Right forelimb (tissue), 1 donor: Measurements from ENCODE around the gene RPL18A.
"Not testable (repeated sequence)": the region's sequence is repeated elsewhere in the genome, so short reads cannot be mapped to it uniquely, and the experiment has no call there.

Experiments used
- DNase-seq: peaks from one replicate; pipeline ENCODE4 v3.0.0-alpha.2; 2018

Gene RPL18A

GRCh38 chr19:17866964-17867486, 7.3 kb downstream of the RPL18A start:
- no peak for DNase-seq

GRCh38 chr19:17868669-17869068, 9.0 kb downstream of the RPL18A start:
- DNase-seq: no peak

DNA sequence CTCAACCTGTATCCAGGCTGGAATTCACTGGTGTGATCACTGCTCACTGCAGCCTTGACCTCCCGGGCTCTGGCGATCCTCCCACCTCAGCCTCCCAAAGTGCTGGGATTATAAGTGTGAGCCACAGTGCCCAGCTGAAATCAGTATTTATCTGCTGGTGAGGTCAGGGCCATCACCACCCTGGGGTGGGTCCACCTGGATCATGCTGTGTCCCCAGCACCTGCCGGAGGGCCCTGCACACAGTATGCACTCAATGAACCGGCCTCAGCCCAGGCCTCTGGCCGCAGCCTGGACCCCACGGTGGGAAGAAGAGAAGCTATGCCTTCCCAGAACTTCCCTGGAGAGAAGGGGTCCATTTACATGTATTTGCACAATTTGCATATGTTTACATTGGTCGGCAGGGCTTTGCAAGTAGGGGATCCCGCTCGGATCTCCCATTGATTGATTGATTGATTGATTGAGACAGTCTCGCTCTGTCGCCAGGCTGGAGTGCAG, 9.5 kb downstream of the RPL18A start:
- no peak for DNase-seq

DNA sequence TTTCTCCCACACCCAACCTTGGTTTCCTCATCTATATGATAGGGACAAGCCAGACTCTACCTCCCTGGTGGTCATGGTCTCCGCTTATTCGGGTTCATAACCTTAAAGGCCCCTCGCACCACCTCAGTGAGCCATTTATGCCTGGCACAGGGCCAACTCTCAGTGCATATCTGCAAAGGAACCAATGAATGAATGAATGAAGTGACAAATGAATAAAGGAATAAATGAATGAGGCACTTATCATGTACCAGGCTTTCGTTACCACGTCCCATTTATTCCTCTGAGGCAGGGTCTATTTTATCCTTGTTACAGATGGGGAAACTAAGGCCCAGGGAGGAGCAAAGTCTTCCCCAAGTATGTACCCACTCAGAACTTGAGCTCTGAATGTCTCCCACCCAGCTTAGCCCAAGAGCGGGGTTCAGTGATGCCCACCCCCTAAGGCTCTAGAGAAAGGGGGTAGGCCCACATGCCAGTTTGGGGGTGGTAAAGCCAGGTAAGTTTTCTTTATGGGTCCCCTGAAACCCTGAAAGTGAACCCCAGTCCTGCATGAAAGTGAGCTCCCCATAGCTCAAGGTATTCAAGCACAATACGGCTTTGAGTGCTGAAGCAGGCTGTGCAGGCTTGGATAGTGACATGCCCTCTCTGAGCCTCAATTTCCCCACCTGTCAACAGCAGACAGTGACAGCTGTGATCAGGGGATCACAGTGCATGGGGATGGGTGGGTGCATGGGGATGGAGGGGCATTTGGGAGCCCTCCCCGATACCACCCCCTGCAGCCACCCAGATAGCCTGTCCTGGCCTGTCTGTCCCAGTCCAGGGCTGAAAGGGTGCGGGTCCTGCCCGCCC, 11.5 kb downstream of the RPL18A start:
- DNase-seq: no peak

GRCh38 chr19:17871878-17872250, 12.2 kb downstream of the RPL18A start, which contains the start of gene SLC5A5:
Gene SLC5A5 (plus strand): TSS chr19:17871945. CDS start chr19:17872320, 375 bp downstream.
- no peak for DNase-seq

DNA sequence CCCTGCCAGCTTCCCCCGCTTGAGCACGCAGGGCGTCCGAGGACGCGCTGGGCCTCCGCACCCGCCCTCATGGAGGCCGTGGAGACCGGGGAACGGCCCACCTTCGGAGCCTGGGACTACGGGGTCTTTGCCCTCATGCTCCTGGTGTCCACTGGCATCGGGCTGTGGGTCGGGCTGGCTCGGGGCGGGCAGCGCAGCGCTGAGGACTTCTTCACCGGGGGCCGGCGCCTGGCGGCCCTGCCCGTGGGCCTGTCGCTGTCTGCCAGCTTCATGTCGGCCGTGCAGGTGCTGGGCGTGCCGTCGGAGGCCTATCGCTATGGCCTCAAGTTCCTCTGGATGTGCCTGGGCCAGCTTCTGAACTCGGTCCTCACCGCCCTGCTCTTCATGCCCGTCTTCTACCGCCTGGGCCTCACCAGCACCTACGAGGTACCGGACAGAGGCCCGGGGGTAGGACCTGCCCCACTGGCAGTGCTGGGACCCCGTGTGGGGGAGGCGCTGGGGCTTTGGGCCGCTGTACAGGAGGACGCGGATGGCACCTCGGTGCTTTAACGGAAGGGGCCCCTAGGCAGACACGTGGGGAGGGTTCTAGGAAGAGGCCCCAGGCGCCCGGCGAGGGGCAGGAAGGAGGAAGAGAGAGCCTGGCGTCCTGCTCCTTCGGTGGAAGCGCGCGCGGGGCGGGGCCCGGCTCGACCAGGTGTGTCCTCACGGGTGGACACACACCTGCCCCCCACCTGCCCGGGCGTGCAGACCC, 12.7 kb downstream of the RPL18A start:
- no peak for DNase-seq

- DNase-seq: no peak
Observed at GRCh38 chr19:17873786-17874757, 14.4 kb downstream of the RPL18A start.

DNA sequence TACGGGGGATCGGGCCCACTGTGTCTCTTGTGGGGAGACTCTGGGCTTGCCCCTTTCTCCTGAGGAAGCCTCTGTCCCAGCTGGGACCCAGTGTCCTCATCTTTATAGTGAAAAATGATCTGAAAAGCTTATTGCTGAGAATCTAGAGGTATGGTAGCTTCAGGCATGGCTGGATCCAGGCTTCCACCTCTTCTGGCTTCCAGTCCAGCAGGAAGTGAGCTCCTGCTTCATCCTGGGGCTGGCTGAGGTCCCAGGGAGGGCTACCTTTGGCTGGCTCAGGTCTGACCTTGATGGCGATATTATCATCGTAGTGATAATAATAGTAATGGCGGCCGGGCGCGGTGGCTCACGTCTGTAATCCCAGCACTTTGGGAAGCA, 15.0 kb downstream of the RPL18A start:
- DNase-seq: no peak

GRCh38 chr19:17877696-17878095, 18.0 kb downstream of the RPL18A start:
- DNase-seq: no peak

- no peak for DNase-seq
Observed at GRCh38 chr19:17879466-17879865, 19.8 kb downstream of the RPL18A start.

- no peak for DNase-seq
Observed at GRCh38 chr19:17881701-17882100, 22.0 kb downstream of the RPL18A start.

DNA sequence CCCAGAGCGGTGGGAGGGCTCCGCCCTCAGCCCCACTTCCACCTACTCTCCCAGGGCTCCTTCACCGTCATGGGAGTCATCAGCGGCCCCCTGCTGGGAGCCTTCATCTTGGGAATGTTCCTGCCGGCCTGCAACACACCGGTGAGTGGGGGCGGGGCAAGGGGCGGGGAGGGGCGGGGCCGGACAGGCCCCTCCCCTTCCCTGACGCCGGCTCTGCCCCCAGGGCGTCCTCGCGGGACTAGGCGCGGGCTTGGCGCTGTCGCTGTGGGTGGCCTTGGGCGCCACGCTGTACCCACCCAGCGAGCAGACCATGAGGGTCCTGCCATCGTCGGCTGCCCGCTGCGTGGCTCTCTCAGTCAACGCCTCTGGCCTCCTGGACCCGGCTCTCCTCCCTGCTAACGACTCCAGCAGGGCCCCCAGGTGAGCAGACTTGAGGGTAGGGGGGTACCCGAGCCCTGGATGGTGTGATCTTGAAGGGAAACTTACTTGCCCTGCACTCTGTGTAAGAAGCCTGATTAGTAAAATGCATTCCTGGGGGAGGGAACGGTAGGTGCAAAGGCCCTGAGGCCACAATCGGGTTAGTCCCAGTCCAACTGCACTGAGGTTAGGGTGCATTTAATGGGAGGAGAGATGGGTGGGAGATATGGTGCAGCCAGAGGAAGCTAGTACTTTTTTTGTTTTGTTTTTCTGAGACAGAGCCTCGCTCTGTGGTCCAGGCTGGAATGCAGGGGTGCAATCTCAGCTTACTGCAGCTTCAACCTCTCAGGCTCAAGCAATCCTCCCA, 24.1 kb downstream of the RPL18A start:
- DNase-seq: no peak

- no peak for DNase-seq
Observed at GRCh38 chr19:17886515-17886914, 26.8 kb downstream of the RPL18A start.

DNA sequence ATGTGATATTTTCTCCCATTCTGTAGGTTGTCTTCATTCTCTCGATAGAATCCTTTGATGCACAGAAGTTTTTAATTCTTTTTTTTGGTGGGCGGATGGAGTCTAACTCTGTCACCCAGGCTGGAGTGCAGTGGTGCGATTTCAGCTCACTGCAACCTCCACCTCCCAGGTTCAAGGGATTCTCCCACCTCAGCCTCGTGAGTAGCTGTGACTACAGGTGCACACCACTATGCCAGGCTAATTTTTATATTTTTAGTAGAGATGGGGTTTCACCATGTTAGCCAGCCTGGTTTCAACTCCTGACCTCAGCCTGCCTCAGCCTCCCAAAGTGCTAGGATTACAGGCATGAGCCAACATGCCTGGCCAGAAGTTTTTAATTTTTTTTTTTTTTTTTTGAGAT, 27.5 kb downstream of the RPL18A start:
- not testable (repeated sequence) for DNase-seq

DNA sequence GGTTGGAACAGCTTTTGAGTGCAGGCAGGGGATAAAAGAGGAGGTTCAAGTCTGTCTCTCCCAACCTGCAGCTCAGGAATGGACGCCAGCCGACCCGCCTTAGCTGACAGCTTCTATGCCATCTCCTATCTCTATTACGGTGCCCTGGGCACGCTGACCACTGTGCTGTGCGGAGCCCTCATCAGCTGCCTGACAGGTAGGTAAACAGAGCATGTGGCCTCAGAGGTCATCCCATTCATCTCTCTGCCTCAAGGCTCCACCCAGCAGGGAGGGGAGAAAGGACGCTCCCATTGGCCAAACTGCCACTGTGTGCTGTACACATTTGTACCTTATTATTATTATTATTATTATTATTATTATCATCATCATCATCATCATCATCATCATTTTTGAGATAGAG, 28.6 kb downstream of the RPL18A start:
- no peak for DNase-seq

GRCh38 chr19:17889609-17890214, 30.0 kb downstream of the RPL18A start:
- DNase-seq: peak; percentile 75

DNA sequence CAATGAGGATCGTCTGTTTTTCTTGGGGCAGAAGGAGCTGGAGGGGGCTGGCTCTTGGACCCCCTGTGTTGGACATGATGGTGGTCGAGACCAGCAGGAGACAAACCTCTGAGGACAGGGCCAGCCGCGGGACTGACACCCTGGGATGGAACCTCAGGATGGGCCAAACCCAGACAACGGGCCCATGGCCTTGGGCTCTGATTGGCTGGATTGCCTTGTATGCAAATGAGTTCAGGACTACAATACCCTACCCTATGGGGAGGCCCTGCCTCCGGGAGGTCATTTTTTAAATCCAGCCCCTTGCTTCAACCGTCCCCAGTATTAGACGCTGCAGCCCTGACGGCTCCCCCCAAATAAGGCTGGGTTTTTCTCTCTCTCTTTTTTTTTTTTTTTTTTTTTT, 34.1 kb downstream of the RPL18A start:
- no peak for DNase-seq

- DNase-seq: no peak
Observed at GRCh38 chr19:17902701-17903100, 43.0 kb downstream of the RPL18A start.

GRCh38 chr19:17908244-17908643, 48.5 kb downstream of the RPL18A start:
- no peak for DNase-seq

- DNase-seq: no peak
Observed at GRCh38 chr19:17909003-17909732, 49.5 kb downstream of the RPL18A start.
